ENCODE data around the gene GNG13. TPM values are rescaled to one million over a fixed set of nuclear protein-coding genes. Genes with fewer than 3 reads are reported as not detected.

The GNG13 gene
- total RNA-seq, 1 experiment from 2014 or later = 0.23 TPM

- CTCF ChIA-PET = interaction anchor here (0.6 kb wide), 1 partner anchor 343 kb away, joined by 6 read pairs; no protein-coding TSS in a partner anchor
- no peak for ATAC-seq
- POLR2A ChIA-PET = no interaction called here
- BruUV-seq (replicated peaks) = TSS peak; percentile 89
- in situ Hi-C loops (cut with HindIII; ENCODE audit: low pct_unique_long_range_greater_than_20kb, low sequenced_read_pairs) (no loop called here), intact Hi-C loops (cut with micrococcal nuclease; ENCODE audit: unreplicated experiment) (loop anchor here (5.0 kb wide), 1 partner anchor 47 kb away; the partner anchor contains the start of gene CIAO3)
- Histone ChIP-seq H3K36me3 (ENCODE audit: control insufficient read depth, insufficient read depth, low read length) (peaks cover 5% of the 10 kb centered on the region), H3K27ac (ENCODE audit: low read length) (peak overlapping the region; percentile 76; the same call in 1 of the 2 replicates), H3K4me3 (ENCODE audit: low read depth in 2 of 2, low read length in 2 of 2) (peak overlapping the region; percentile 68 to 73), H3K9me3 (ENCODE audit: control insufficient read depth, insufficient read depth, low read depth, low read length) (no peaks in the 10 kb centered on the region), H3K27me3 (ENCODE audit: control insufficient read depth, insufficient read depth, low read length) (no peaks in the 10 kb centered on the region), H3K4me1 (ENCODE audit: control insufficient read depth, insufficient read depth, low read length) (peaks cover 4% of the 10 kb centered on the region)
- no peak for DNase-seq (ENCODE audit: low read depth, low spot score)
- TF ChIP-seq, protein P1, sequence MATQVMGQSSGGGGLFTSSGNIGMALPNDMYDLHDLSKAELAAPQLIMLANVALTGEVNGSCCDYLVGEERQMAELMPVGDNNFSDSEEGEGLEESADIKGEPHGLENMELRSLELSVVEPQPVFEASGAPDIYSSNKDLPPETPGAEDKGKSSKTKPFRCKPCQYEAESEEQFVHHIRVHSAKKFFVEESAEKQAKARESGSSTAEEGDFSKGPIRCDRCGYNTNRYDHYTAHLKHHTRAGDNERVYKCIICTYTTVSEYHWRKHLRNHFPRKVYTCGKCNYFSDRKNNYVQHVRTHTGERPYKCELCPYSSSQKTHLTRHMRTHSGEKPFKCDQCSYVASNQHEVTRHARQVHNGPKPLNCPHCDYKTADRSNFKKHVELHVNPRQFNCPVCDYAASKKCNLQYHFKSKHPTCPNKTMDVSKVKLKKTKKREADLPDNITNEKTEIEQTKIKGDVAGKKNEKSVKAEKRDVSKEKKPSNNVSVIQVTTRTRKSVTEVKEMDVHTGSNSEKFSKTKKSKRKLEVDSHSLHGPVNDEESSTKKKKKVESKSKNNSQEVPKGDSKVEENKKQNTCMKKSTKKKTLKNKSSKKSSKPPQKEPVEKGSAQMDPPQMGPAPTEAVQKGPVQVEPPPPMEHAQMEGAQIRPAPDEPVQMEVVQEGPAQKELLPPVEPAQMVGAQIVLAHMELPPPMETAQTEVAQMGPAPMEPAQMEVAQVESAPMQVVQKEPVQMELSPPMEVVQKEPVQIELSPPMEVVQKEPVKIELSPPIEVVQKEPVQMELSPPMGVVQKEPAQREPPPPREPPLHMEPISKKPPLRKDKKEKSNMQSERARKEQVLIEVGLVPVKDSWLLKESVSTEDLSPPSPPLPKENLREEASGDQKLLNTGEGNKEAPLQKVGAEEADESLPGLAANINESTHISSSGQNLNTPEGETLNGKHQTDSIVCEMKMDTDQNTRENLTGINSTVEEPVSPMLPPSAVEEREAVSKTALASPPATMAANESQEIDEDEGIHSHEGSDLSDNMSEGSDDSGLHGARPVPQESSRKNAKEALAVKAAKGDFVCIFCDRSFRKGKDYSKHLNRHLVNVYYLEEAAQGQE (IDR thresholded peaks at IDR 0.05; ENCODE audit: insufficient read depth in 1 of 2, low read depth in 2 of 2, low read length in 1 of 2) = no peak
- TF ChIP-seq TCF7L2 (IDR thresholded peaks at IDR 0.05; ENCODE audit: low read depth, low read length) = no peak
- TF ChIP-seq CTCF (IDR thresholded peaks at IDR 0.05) = no peak
- TF ChIP-seq POLR2AphosphoS5 (IDR thresholded peaks at IDR 0.05; ENCODE audit: low read depth, low read length) = no peak
- no peak for TF ChIP-seq SIN3A (IDR thresholded peaks at IDR 0.05; ENCODE audit: borderline replicate concordance, insufficient read depth, low read depth, low read length)
These were observed 11.2 kb downstream of the GNG13 start for GRCh38 chr16:789191-789850.

GRCh38 chr16:788399-789126, 12.0 kb downstream of the GNG13 start, which contains the start of gene CHTF18:
Gene CHTF18 (plus strand): TSS chr16:788620. CDS start chr16:788685, 65 bp downstream.
- intact Hi-C loops (cut with micrococcal nuclease; ENCODE audit: unreplicated experiment) = loop anchor here (5.0 kb wide), 1 partner anchor 46 kb away; the partner anchor contains the start of gene CIAO3
- CTCF ChIA-PET = interaction anchor here (0.6 kb wide), 1 partner anchor 344 kb away, joined by 6 read pairs; no protein-coding TSS in a partner anchor
- in situ Hi-C loops (cut with HindIII; ENCODE audit: low pct_unique_long_range_greater_than_20kb, low sequenced_read_pairs) = no loop called here

More at GRCh38 chr16:788399-789126, 12.0 kb downstream of the GNG13 start, which contains the start of gene CHTF18:
- ATAC-seq = peak; percentile 85
- DNase-seq (ENCODE audit: low read depth, low spot score) = no peak
- H3K4me1 ChIP-seq (ENCODE audit: control insufficient read depth, insufficient read depth, low read length) = peaks cover 4% of the 10 kb centered on the region
- no peaks in the 10 kb centered on the region for H3K27me3 ChIP-seq (ENCODE audit: control insufficient read depth, insufficient read depth, low read length)
- no peaks in the 10 kb centered on the region for H3K9me3 ChIP-seq (ENCODE audit: control insufficient read depth, insufficient read depth, low read depth, low read length)
- POLR2A ChIA-PET = interaction anchor here (0.6 kb wide), 1 partner anchor 39 kb away, joined by 3 read pairs; no protein-coding TSS in a partner anchor
- H3K27ac ChIP-seq (ENCODE audit: low read length) = peak within 1 kb of the TSS; percentile 79
- no TSS peak for BruUV-seq (replicated peaks)
- peak within 1 kb of the TSS; percentile 72 to 89 for H3K4me3 ChIP-seq (ENCODE audit: low read depth in 2 of 2, low read length in 2 of 2)
- H3K36me3 ChIP-seq (ENCODE audit: control insufficient read depth, insufficient read depth, low read length) = peaks cover 5% of the 10 kb centered on the region
- TF ChIP-seq SIN3A (IDR thresholded peaks at IDR 0.05; ENCODE audit: borderline replicate concordance, insufficient read depth, low read depth, low read length) = peak; percentile 90; the same call in 1 of the 2 replicates
- TF ChIP-seq, protein P1 (IDR thresholded peaks at IDR 0.05; ENCODE audit: insufficient read depth in 1 of 2, low read depth in 2 of 2, low read length in 1 of 2) = no peak

Measured in Panc1 (cell line).